Measurements from ENCODE around the gene RETREG2. TPM values are rescaled to one million over a fixed set of nuclear protein-coding genes. Genes with fewer than 3 reads are reported as not detected.

Gene RETREG2
- total and polyA plus RNA-seq, 2 of the 8 experiments (the other 6 are each of a cell fraction or from before 2014, with no cell fraction given) = 51.3 to 67.4 TPM

GRCh38 chr2:219205165-219205538, 27.1 kb downstream of the RETREG2 start:
- 83% methylated on average over 5 of the region's 5 CpGs; no CpG with 5 or more reads in 1 of the 2 experiments for WGBS, 2 experiments (ENCODE audit: extremely low coverage in 1 of 2, insufficient coverage in 1 of 2, insufficient read length in 1 of 2, insufficient replicate concordance in 2 of 2, low coverage in 1 of 2, low lambda C conversion rate in 2 of 2, missing lambda C conversion rate in 1 of 2)
- Histone ChIP-seq H3K23ac (ENCODE audit: insufficient read length) (no peak overlapping the region), H3K56ac (replicated peaks; ENCODE audit: insufficient read length, low read depth, low read length) (no peak overlapping the region), H3K79me1 (ENCODE audit: low read depth, low read length) (no peaks in the 10 kb centered on the region), H3K27me3 (replicated peaks in 1 of 4; ENCODE audit: control insufficient read depth in 3 of 4, extremely low read depth in 1 of 4, insufficient read depth in 3 of 4, low read length in 3 of 4) (no peaks in the 10 kb centered on the region), H3K4me1 (replicated peaks in 1 of 4; ENCODE audit: control insufficient read depth in 3 of 4, insufficient read depth in 4 of 4, low read length in 3 of 4) (peaks cover 0 to 6% (median 3%) of the 10 kb centered on the region in 4 experiments; a peak in 5 of 7 replicates), H2BK15ac (ENCODE audit: low read length) (no peak overlapping the region), H3K27ac (ENCODE audit: low read depth, low read length) (no peak overlapping the region), H2AK5ac (ENCODE audit: low read depth, low read length) (no peak overlapping the region), H3K4me3 (ENCODE audit: extremely low read depth in 1 of 4, insufficient read depth in 2 of 4, low read depth in 3 of 4, low read length in 4 of 4) (no peak overlapping the region), H4K5ac (ENCODE audit: insufficient read length, low read depth, low read length) (no peak overlapping the region), H3K4ac (replicated peaks; ENCODE audit: insufficient read length, low read depth, low read length) (no peak overlapping the region), H3K79me2 (ENCODE audit: control insufficient read depth in 1 of 2, insufficient read depth in 2 of 2, low read length in 2 of 2) (no peaks in the 10 kb centered on the region), H3K18ac (ENCODE audit: extremely low read depth, low read length) (no peak overlapping the region), H3K23me2 (ENCODE audit: low read depth, low read length) (peaks cover 10% of the 10 kb centered on the region), H2BK5ac (ENCODE audit: low read depth, low read length) (no peak overlapping the region), H2BK12ac (ENCODE audit: low read depth, low read length) (no peak overlapping the region), H2AFZ (ENCODE audit: low read length) (no peak overlapping the region), H3K9ac (replicated peaks in 1 of 4; ENCODE audit: extremely low read depth in 1 of 4, low read depth in 3 of 4, low read length in 3 of 4) (no peak overlapping the region), H3K36me3 (ENCODE audit: control insufficient read depth in 2 of 4, insufficient read depth in 4 of 4, low read length in 3 of 4) (peaks cover 0 to 10% (median 0%) of the 10 kb centered on the region in 4 experiments; a peak in 3 of 8 replicates), H2BK120ac (replicated peaks; ENCODE audit: low read depth, low read length) (no peak overlapping the region), H2BK20ac (ENCODE audit: low read length) (no peak overlapping the region), H4K91ac (replicated peaks; ENCODE audit: insufficient read length, low read length) (no peak overlapping the region), H3K9me3 (ENCODE audit: insufficient read depth in 2 of 2, low read depth in 1 of 2, low read length in 1 of 2) (no peaks in the 10 kb centered on the region; a peak in 1 of 4 replicates), H4K20me1 (replicated peaks in 1 of 2; ENCODE audit: control insufficient read depth in 1 of 2, insufficient read depth in 2 of 2, low read length in 2 of 2) (peaks cover 0 to 2% of the 10 kb centered on the region in 2 experiments), H3K4me2 (ENCODE audit: insufficient read depth in 1 of 2, low read depth in 2 of 2, low read length in 2 of 2) (no peak overlapping the region; a peak in 1 of 4 replicates), H3K14ac (ENCODE audit: insufficient read length) (no peak overlapping the region), H4K8ac (ENCODE audit: extremely low read depth, insufficient read depth, low read length) (no peak overlapping the region)
- ChIA-PET CTCF (ENCODE audit: partially characterized antibody) (interaction anchor here (0.6 to 2.0 kb wide), 6 partner anchors 14 to 307 kb away, joined by 3 to 6 read pairs (median 4); partner anchors contain the start of gene CNPPD1), POLR2A (ENCODE audit: partially characterized antibody) (interaction anchor here (2.0 to 6.1 kb wide), 3 partner anchors 9 to 34 kb away, joined by 7 to 101 read pairs (median 7); partner anchors contain the start of gene ABCB6)
- DNase-seq (ENCODE audit: low read depth in 1 of 2, low spot score in 2 of 2) (no peak), FAIRE-seq (no peak)
- no peak for TF ChIP-seq KDM5A (IDR thresholded peaks at IDR 0.05; ENCODE audit: low read length)

Measured in H1 (cell line).